Stimulated activated CD4-positive, alpha-beta T cell treated with anti-CD3 and anti-CD28 coated beads, Interleukin-4, amount 100 ng/mL, for 1 hour (primary cell): ENCODE results near the gene SEC22A.

Source experiments
- DNase-seq: peaks from one replicate; pipeline ENCODE4 v3.0.0-alpha.2; 2020

The SEC22A gene

DNA sequence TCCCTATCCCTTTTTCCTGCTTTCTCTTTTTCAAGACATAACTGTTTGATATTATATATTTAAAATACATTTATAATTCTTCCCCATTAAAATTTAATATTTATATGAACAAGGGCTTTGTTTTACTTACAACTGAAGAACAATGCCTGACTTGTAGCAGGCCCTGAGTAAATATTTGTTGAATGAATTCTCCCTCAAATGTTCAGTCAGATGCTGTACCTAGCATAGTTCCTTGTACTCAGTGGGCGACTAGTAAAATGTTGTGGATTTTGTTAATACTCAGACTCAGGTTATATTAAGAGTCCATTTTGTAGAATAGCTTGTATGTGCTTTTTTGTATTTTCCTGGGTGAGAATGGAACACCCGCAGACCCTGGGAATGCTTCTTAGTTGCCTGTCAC is 69.1 kb downstream of the SEC22A start:
- no peak for DNase-seq

DNA sequence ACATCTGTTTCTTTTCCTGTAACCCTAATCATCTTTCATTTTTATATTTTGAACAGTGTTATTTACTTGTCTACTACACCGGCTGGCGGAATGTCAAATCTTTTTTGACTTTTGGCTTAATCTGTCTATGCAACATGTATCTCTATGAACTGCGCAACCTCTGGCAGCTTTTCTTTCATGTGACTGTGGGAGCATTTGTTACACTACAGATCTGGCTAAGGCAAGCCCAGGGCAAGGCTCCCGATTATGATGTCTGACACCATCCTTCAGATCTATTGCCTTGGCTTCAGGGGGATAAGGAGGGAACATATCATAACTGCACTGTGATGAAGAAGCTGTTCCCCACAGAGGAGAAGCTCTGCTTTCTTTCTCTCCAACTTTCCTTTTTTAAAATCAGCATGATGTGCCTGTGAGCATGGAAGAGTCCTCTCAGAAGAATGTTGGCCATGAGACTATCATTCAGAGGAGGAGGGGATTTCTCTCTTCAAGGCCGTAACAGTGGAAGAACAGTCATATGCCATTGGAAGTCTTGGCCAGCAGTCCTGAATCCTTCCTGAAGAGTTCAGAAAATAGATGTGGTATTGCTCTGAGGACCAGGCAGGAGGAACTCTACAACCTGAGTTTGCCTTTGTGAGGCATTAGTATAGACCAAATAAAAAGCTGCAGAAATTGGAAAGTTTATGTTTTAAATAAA is 69.9 kb downstream of the SEC22A start:
- DNase-seq, result no peak

DNA sequence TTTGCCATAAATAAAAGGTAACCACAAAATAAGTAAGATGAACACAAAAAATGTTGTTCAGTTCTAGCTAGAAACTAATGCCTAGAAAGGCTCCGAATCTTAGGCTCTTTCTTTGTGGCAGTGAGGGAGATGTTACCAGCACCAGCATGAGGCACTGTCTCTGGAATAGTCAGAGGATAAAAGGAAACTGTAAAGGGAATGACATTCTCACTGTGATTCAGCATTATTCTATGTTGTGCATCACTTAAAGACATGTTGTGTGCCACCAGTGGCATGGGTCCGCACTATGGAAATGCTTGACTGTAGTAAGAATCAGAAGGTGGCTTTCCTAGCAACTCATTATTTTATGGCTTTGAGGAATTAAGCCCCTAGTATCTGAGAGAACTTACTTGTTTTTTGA is 70.8 kb downstream of the SEC22A start:
- no peak for DNase-seq

DNA sequence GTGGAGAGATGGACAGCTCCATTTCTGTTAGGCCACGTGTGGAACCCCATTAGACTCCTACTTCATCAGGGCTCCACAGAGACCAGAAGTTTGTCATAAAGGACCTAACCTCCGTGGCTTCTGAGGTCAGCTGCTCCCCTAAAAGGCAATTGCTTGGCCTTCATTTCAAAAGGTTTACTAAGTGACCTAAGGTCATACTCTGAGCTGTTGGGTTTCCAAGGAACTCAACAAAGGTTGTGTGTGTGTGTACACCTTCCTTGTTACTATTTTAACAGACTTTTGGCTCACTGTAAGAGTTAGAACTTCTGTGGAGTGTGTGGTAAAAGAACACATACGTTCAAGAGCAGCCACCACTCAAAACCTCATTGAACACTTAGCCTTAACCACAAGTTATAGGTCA is 73.9 kb downstream of the SEC22A start:
- DNase-seq, result no peak

DNA sequence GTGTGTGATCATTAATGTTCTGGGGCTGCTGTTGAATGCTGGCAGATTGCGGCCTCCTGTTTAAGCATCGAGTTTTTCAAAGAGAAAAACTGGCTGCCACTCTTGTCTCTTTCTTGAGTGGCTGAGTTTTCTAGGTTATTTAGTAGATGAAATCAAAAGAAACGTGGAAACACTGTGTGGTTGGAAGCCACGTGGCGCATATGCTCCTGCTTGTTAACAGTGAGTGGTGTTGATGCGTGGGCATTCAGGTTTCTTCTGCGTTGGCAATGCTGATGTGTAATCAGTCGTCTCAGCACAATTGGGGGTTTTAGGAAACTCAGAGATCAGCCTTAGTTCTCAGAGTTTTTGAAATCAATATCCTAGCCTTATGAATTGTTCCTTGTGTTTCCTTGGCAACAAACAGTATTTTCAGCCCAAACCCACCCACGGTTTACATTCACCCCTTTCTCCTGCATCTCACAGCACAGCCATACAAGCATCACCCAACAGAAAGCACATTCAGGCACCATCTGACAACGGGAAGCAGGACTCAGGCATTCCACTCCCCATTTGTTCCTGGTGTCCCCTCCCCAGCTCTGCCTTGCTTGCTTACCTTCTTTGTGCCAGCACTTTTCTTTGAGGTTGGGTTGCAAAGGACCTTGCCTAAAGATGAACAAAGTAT is 74.7 kb downstream of the SEC22A start:
- no peak for DNase-seq

DNA sequence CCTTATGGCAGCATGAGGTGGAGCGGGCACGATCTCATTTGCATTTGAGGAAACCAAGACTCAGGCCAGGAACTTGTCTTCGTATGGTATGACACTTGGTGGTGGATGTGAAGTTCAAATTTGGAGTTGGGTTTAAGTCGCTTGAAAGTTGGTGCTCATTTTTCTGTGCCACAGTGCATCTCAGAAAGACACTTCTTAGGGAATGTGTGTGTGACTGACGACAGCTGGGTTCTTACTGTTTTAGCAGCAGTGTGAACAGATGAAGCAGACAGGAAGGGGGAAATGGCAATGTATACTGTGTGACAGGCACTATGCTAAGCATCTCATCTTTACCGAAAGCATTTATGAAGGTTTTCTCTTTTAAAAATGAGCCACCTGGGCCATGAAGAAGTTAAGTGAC is 75.4 kb downstream of the SEC22A start:
- DNase-seq, result no peak

DNA sequence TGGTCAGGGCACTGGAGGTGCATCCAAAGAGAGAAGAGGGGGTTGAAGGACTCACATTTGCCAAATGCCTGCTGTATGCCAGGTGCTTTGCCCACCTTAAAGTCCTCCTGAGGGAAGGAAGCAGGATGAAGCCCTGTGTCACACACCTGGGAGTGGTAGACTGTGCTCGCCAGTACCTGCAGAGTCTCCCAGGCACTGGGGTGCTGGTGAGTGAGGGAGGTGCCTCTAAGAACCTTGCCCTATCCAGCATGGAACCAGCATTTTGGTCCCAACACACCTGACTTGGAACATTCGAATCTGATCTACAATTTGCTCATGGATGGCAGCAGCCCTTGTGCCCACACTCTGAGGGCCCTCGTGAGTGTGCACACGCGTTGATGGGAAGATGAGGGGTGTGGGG is 76.7 kb downstream of the SEC22A start:
- no peak for DNase-seq

DNA sequence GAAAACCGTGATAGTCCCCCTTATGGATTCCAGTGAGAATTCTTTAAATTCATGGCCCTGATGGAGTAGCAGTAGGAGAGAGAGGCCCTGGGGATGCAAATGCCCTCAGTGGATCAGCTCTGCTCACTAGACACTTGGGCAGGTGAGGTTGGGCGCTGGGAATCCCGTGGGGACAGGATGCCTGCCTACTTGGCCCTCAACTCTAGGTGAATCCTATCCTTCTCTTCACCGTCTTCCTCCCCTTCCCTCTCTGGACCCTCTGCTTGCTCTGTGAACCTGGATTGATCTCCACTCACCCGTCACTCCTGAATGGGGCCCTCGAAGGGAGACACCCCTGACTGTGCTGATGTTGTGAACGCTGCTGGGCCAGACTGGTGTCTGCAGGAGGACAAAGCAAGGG is 77.4 kb downstream of the SEC22A start:
- no peak for DNase-seq

DNA sequence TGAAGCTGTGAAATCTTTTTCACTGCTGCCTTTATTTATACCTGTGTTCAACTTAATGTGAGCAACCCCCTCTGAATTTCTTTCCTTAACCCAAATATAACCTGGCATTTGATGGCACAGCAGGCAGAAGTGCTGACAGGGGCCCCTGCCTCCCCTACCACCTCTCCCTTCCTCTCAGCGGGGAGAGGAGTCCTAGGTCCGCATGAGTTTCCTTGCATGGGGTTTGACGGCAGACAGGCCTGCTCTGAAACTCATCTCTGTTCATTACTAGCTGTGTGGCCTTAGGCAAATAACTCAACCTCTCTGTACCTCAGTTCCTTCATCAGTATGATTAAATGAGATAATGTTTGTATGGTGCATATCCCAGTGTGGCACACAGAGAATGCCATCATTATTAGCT is 79.7 kb downstream of the SEC22A start:
- DNase-seq, result no peak

DNA sequence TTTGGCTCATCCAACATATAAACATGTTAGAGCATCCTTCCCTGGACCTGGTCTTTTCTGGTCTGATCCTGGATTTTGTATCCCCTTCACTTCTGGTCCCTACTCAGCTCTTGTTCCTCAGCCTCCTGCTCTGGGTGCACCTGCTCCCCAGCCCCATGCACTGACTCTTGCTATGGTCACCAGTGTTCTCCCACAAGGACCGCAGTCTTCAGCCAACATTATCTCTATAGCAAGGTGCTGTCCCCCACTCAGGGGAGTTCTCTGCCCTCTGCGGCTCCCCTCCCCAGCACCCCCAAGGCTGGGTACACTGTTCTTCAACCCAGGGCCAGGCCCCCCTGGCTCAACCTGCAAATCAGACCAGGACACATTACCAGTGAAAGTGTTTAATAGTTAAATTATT is 80.2 kb downstream of the SEC22A start:
- no peak for DNase-seq

DNA sequence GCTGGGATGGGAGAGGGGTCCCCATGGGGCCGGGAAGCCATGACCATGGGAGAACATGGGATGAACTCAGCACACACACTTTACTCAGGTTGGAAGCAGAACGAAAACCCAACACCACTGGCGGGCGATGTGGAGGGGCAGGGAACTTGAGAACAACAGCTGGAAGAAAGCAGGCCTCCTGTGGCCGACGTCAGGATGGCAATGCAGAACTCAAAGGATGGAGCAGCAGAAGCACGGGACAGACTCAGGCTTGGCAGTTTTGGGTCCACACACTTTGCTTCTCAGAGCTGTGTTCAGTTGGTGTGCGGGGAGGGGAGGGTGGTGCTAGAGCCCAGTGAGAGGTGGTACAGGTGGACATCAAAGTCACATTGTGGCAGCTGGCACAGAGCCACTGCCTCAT is 80.7 kb downstream of the SEC22A start:
- no peak for DNase-seq

DNA sequence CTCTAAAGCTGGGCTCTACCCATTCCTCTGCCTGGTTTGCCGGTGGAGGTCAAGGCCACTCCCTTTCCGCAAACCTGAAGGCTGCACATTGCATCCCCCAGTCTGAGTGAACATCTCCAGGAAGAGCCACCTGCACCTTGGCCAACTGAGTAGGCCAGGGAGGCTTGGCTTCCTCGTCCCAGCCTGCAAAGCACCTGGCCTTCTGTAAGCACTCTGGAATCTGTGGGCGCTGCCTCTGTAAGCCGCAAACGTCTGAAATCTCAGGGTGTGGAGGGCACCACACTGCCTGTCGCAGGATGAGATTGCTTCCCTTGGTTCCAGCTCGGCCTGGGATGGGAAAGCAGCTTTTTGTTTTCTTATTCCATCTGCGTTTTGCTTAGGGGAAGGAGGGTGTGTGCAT is 81.3 kb downstream of the SEC22A start:
- DNase-seq, result no peak

DNA sequence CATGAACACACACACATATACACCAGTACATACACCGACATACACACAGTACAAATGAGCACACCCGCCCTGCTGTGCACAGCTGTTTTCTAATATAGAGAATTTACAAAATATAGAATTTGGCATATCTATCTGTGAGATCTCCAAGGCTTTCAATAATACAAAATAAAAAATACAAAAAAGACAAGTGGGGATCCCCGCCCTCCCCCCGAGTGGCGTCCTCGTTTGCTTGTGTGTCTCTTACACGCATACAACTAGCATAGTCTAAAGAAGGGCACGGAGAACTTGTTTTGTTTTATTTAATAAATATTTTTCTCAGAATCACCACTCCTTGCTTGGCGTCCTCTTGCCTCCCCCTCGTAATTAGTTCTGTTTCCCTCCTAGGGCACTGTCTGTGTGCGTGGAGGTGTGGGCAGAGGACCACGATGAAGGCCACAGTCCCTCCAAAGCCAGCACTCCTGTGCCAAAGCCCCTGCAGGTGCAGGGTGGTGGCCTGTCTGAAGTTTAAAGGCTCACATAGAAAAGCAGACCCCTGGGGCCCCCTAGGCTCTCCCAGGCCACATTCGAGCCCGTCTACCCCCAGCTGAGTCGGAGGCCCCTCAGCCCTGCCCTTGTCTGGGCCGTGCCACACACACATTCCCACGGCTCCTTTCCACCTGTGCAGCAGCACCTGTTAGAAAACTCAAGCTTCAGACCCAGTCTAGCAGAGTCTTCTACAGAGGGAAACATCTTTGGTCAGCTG is 82.1 kb downstream of the SEC22A start:
- DNase-seq, result no peak

DNA sequence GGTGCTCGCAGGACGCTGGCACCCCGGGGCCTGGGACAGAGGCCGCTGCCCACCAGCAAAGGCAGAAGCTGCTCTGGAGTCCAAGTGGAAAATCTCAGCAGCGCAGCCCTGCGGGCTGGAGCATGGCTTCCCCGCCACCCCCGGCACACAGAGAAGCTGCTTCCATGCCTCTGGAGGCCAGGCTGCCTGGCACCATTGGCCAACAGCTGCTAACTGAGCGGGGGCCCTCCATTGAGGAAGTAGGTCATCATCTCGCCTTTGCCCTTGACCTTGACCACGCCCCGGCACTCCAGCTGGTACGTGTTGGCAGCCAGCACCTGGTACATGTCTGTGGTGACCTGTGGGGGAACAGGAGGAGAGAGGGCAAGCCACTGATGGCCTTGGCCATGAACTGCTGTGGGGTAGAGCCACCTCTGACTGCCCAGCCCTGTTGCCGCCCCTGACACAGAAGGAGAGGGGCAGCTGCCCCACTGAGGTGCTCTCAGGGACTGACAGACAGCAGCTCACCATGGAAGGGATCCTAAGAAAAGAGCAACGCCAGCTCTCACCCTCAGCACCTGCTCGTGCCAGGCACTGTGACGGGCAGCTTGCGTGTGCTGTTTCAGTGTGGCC is 82.8 kb downstream of the SEC22A start:
- no peak for DNase-seq

DNA sequence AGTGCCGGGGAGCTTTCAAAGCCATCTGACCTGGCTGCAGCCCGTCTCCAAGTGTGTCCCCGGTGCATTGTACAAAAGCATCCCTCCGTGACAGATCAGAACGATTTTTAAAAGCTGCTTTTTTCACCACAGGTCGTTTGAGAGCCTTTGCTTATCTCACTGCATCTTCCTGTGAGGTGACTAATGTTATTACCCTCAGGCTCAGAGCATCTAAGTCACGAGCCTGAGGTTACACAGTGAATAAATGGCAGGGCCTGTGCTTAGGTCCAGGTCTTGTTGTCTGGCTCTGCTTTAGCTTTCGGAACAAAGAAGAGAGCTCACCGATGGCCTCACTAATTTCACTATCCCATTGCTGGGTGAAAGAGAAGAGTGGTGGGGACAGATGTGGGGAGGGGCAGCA is 83.3 kb downstream of the SEC22A start:
- DNase-seq, result no peak

DNA sequence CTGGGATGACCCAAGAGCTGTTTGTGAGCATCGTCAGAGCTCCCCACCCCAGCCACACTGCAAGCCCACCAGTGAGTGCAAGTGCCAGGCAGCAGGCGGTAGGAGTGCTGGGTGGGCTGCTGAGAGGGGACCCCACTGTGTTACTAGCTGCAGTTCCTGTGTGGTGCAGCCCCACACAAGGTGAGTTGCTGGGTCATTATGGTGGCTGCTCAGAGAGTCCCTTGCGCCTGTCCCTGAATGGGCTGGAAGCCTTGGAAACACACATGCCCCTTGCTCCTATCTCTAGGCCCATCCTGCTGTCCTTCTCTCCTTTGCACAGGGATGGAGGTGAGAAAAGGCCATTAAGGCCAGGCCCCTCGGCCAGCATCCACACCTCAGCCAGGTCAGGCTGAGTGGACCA is 83.7 kb downstream of the SEC22A start:
- no peak for DNase-seq

DNA sequence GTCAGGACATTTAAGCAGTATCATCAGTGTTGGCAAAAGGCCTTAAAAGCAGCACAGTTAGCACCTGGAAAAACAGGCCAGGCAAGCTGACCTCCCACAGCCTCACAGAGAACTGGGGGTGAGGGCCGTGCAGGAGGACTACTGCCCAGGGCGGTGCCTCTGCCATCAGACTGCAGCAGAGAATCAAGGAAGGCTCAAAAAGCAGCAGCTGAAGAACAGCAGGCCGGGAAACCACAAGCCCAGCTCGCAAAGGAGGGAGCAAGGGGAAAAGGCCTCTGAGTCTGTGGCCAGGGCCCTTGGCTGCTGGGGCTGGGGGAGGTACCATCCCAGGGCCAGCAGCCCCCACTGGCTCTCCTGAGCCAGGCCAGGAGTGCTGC is 84.2 kb downstream of the SEC22A start:
- DNase-seq, result no peak

DNA sequence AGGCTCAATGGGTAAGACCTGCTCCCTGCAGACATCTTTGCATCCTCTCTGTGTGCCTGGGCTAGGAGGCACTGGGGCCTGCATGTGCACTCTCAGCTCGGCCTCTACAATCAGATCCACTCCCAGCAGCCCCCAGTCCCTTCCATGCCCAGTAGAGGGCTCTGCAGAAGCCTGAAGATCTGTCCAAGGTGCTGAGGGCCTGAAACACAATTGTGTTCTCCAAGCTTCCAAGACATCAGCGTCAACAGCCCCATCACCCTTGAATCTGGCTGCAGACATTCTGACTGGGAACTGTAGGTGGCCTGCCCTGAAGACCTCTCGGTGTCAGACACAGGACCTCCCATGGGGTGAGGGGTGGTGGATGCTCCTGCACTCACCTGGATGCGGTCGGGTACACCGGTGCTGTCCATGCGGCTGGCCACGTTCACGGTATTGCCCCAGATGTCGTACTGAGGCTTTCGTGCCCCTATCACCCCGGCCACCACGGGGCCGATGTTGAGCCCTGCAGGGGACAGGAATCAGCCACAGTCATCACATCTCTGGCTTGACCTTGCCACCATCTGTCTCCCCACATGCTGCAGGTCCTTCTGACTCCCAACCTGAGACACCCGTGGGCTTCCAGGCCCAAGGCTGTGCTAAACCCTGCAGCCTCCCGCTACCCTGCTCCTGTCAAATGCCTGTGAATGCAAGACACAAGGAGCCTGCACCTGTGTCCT is 84.7 kb downstream of the SEC22A start:
- DNase-seq, result no peak

DNA sequence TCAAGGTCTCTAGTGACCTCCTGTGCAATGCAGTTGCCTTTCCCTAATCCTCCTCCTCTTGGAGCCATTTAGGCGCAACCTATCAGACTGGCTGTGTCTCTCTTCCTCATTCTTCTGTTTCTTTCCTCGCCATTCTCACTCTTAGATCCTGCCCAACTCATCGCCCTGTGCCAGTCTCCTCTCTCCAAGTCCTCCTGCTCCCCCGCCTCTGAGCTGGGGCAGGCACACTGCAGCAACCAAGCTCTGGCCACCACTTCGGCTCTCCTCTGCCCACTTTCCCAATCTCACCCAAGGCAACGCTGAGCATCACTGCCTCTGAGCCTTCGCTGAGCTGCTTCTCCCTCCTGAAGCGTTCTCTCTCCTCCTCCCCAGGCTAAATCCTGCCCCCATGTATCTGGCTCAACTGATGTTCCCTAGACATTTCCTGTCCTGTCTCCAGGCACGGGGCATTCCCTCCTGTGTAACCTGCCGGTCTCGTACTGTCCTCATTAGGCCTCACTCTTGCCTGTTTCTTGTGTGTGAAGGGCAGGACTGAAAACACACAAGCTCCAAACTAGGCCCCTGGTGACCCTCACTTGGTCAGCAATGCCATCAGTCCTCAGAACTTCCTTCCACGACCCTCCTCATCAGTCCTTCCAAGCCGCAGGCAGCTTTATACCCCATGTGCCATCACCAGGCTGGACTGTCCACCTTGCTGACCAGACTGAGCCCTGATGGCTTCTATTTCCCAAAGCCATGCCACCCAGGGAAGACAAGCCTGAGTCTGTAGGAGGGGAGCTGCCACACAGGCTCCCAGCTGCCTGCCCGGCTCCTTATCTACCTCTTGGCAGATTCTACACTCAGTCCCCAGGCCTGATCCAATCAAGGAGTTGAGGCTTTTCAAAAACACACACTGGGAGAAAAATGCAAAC is 85.6 kb downstream of the SEC22A start:
- DNase-seq, result no peak

DNA sequence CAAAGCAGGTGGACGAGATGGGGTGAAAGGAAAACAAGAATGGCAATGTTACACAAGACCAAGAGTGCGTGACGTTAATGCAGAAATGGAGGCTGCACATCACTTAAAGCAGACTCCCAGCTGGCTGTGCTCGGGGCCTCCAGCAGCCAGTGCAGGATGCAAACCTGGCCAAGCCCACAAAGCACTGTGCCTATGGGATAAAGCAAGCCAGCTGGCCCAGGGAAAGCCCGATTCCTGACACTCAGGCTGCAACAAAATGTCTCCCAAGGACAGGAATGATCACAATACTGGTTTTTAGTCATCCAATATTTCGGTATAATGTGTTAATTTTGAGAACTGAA is 86.2 kb downstream of the SEC22A start:
- no peak for DNase-seq

DNA sequence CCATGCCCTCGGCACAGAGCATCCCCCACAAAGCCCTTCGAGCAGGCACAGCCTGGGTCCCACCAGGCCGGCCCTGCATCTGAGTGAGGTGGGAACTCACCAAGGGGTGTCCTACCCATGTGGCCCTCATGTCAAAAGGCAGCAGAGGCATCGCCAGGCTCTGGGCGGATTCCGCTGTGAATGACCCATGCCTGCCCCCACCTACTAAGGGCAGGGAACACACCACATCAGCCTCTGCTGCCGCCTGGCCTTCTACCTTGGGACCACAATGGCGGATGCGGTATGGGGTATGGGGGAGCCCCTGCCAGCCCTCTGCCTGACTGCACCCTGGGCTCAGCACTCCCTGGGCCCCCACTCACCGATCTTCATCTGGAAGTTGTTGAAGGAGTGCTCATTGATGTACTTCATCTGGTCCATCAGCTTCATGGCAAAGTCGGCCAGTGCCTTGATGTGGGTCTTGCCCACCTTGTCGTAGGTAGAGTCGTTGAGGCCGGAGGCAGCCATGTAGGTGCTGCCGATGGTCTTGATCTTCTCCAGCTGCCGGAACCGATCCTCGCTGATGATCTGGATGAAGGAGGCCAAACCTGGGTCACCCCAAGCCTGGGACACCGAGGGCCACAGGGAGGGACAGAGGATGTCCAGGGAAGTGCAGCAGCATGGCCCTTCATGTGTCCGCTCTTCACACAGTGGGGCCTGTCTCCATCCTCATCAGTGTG is 87.8 kb downstream of the SEC22A start:
- no peak for DNase-seq
